ENCODE measurements around the gene HYAL4.

- TF ChIP-seq POLR2A (IDR thresholded peaks at IDR 0.05), result no peak
- no peak for TF ChIP-seq CTCF (IDR thresholded peaks at IDR 0.05 in 8 of 11, conservative IDR thresholded peaks at IDR 0.05 in 3 of 11)
Measured at GRCh38 chr7:123860848-123861247, 15.9 kb downstream of the HYAL4 start.

Measured in spleen (tissue), 7 donors.